ENCODE results near the gene SPON1.

Gene SPON1

DNA sequence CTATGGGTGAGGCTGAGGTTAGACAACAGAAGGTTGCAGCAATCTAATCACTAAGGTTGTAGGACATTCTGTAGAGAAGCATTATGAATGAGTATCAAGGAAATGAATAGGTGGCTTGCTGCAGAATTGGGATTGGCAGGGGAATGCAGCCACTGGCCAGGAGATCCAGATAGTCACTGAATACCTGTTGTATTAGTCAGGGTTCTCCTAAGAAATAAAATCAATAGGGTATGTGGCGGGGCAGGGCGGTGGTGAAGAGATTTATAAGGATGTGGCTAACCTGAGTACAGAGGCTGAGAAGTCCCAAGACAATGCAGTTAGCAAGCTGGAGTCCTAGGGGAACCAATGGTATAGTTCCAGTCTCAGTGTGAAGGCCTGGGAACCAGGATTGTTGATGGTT, 163.0 kb downstream of the SPON1 start:
- no peak for DNase-seq (ENCODE audit: low spot score)
- in situ Hi-C loops (cut with MboI; ENCODE audit: low sequenced_read_pairs, unreplicated experiment) = no loop called here
- TF ChIP-seq, protein P1, sequence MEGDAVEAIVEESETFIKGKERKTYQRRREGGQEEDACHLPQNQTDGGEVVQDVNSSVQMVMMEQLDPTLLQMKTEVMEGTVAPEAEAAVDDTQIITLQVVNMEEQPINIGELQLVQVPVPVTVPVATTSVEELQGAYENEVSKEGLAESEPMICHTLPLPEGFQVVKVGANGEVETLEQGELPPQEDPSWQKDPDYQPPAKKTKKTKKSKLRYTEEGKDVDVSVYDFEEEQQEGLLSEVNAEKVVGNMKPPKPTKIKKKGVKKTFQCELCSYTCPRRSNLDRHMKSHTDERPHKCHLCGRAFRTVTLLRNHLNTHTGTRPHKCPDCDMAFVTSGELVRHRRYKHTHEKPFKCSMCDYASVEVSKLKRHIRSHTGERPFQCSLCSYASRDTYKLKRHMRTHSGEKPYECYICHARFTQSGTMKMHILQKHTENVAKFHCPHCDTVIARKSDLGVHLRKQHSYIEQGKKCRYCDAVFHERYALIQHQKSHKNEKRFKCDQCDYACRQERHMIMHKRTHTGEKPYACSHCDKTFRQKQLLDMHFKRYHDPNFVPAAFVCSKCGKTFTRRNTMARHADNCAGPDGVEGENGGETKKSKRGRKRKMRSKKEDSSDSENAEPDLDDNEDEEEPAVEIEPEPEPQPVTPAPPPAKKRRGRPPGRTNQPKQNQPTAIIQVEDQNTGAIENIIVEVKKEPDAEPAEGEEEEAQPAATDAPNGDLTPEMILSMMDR (IDR thresholded peaks at IDR 0.05; ENCODE audit: borderline replicate concordance, control extremely low read depth, extremely low read depth, insufficient read depth, missing control alignments) = no peak

GRCh38 chr11:14127679-14128078, 165.2 kb downstream of the SPON1 start:
- no peak for DNase-seq (ENCODE audit: low spot score)
- TF ChIP-seq, protein P1 (IDR thresholded peaks at IDR 0.05; ENCODE audit: borderline replicate concordance, control extremely low read depth, extremely low read depth, insufficient read depth, missing control alignments) = no peak
- in situ Hi-C loops (cut with MboI; ENCODE audit: low sequenced_read_pairs, unreplicated experiment) = no loop called here

DNA sequence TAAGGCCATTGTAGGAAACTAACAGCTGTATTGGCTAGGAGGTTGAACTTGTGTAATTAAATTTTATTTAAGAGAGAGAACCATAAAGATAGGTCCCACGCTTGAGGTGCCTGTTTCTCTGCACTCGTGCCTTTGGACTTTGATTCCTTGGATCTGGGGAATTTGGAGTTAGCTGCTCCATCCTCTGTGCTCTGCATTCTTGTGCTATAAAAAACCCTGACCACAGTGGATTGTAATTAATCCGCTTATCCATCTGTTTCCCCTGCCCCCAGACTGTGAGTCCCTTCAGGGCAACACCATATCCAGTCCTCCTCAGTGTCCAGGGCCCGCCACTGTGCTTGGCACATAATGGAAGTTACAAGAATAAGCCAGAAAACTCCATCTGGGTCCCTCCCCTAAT, 169.8 kb downstream of the SPON1 start:
- DNase-seq (ENCODE audit: low spot score) = no peak
- TF ChIP-seq, protein P1 (IDR thresholded peaks at IDR 0.05; ENCODE audit: borderline replicate concordance, control extremely low read depth, extremely low read depth, insufficient read depth, missing control alignments) = no peak
- in situ Hi-C loops (cut with MboI; ENCODE audit: low sequenced_read_pairs, unreplicated experiment) = no loop called here

DNA sequence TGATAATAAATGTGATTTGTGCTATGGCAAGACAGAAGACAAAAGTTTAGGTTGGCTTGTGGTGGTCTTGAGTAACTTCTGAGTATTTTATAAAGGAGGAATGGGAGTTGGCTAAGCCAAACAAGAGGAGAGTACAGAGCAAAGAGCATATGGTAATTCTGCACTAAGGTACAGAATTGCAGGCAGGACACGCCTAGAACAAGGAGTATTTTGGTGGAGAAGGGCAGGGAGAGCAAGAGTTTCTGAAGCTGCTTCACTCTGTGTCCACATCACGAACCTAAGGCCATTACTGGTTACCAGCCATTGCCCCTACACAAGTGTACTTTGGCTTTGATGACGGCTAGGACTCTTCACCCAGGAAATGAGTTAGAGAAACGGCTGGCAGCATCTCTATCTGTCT, 170.9 kb downstream of the SPON1 start:
- TF ChIP-seq, protein P1 (IDR thresholded peaks at IDR 0.05; ENCODE audit: borderline replicate concordance, control extremely low read depth, extremely low read depth, insufficient read depth, missing control alignments) = no peak
- DNase-seq (ENCODE audit: low spot score) = no peak
- in situ Hi-C loops (cut with MboI; ENCODE audit: low sequenced_read_pairs, unreplicated experiment) = no loop called here

DNA sequence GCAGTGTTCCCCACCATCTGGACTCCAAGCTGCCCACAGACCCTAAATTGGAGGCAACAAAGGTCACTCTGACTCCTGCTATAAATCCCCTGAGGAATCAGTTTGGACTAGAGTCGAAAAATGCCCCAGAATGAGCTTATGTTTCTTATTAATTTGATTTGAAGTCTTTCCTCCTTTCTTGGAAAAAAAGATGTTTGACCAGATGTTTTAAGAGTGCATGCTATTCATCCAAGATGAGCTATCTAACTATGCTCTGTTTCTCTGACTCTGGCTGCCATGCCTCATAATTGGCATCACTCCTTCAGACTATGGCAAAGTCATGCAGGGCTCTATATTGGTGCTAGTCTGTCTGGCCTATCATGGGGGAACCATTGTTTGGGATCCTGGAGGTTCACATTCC, 174.0 kb downstream of the SPON1 start:
- TF ChIP-seq, protein P1 (IDR thresholded peaks at IDR 0.05; ENCODE audit: borderline replicate concordance, control extremely low read depth, extremely low read depth, insufficient read depth, missing control alignments) = no peak
- in situ Hi-C loops (cut with MboI; ENCODE audit: low sequenced_read_pairs, unreplicated experiment) = no loop called here

DNA sequence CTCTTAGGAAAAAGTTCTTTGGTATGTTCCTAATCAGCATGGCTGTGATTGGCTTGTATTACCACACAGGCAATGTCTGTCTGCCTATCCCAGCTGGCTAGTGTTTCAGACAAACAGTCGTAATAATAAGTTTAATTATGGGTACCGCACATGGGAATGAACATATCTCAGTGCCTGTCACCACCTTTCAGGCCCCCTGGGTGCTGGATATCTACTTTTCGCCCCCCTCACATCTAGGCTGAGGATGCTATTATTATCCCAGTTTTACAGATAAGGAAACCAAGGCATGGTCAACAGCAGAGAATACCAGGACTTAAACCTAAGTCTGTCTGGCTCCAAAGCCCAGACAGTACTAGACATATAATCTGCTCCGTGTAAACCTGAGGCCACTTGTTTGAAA, 174.8 kb downstream of the SPON1 start:
- no peak for DNase-seq (ENCODE audit: low spot score)
- TF ChIP-seq, protein P1 (IDR thresholded peaks at IDR 0.05; ENCODE audit: borderline replicate concordance, control extremely low read depth, extremely low read depth, insufficient read depth, missing control alignments) = no peak
- in situ Hi-C loops (cut with MboI; ENCODE audit: low sequenced_read_pairs, unreplicated experiment) = no loop called here

More for the DNA sequence above, 174.0 kb downstream of the SPON1 start:
- no peak for DNase-seq (ENCODE audit: low spot score)

DNA sequence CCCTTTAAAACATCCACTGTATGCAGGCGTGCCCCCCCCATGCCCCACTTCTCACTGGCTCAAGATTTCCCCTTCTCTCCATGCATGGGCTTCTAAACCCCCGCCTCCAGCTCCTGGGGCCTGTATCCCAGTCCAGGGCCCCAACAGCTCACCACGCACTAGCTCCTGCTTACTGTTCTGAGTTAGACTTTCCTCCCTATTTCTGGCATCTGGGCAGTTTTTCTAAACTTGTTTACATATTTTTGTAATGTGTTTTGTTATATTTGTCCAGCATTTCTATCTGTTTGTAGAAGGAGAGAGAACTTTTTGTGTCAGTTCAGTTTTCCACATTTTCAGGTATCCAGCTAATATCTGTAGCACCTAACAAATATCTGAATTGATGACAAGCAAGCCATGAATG, 178.5 kb downstream of the SPON1 start:
- in situ Hi-C loops (cut with MboI; ENCODE audit: low sequenced_read_pairs, unreplicated experiment) = no loop called here
- TF ChIP-seq, protein P1 (IDR thresholded peaks at IDR 0.05; ENCODE audit: borderline replicate concordance, control extremely low read depth, extremely low read depth, insufficient read depth, missing control alignments) = no peak
- DNase-seq (ENCODE audit: low spot score) = no peak

Data from GM13976 (cell line).